HEK293 (cell line): ENCODE results near the gene NELL2.

Experiments
- CTCF ChIA-PET: fragments of 350-600 bp; formaldehyde crosslinking; extraction: SDS; loops from one replicate; lab custom pipeline; 2021; ENCODE audit warnings: antibody characterized with exemption; lab: Yijun Ruan, JAX
- POLR2A ChIA-PET: fragments of 300-600 bp; formaldehyde crosslinking; extraction: SDS; loops from one replicate; lab custom pipeline; 2020; ENCODE audit warnings: antibody characterized with exemption, inconsistent platforms; lab: Yijun Ruan, JAX
- H3K27ac ChIP-seq: fragments of 200-500 bp; sonication (Bioruptor generic); 2 replicates; pipeline ENCODE4 v1.5.1; 2014; ENCODE audit warnings: low read depth, low read length, control low read depth, inconsistent platforms; ENCODE audit errors: extremely low read depth
- H3K36me3 ChIP-seq, 2 experiments: fragments of 200-500 bp in 1 of 2; sonication (Bioruptor generic) in 1 of 2; 1 replicate in 1 of 2; 2 replicates in 1 of 2; pipeline ENCODE4 v1.5.1; 2014 to 2017; ENCODE audit warnings: inconsistent platforms in 2 of 2, low read length in 2 of 2; ENCODE audit not compliant: control insufficient read depth in 2 of 2, insufficient read depth in 1 of 2
- H3K4me1 ChIP-seq: fragments of 200-500 bp; sonication (Bioruptor generic); 2 replicates; pipeline ENCODE4 v1.5.1; 2014; ENCODE audit warnings: mild to moderate bottlenecking, low read length, inconsistent platforms; ENCODE audit not compliant: control insufficient read depth, insufficient read depth
- H3K4me3 ChIP-seq: 2 replicates; pipeline ENCODE4 v1.5.1; 2011; ENCODE audit warnings: low read depth, mild to moderate bottlenecking, control low read depth, low read length, moderate library complexity
- H3K9me3 ChIP-seq: fragments of 200-500 bp; sonication (Bioruptor generic); 2 replicates; pipeline ENCODE4 v1.5.1; 2014; ENCODE audit warnings: low read depth, low read length, inconsistent platforms; ENCODE audit not compliant: control insufficient read depth, insufficient read depth
- KLF8 ChIP-seq: fragments of 450-650 bp; formaldehyde crosslinking; IDR thresholded peaks from 2 replicates; pipeline ENCODE4 v1.5.1; 2016; ENCODE audit warnings: missing biosample characterization, missing genetic modification characterization
- KLF9 ChIP-seq: fragments of 450-650 bp; formaldehyde crosslinking; IDR thresholded peaks from 2 replicates; pipeline ENCODE4 v1.5.1; 2016; ENCODE audit warnings: missing biosample characterization, missing genetic modification characterization, low read depth
- ZFHX2 ChIP-seq: fragments of 450-650 bp; formaldehyde crosslinking; conservative IDR thresholded peaks from 2 replicates; pipeline ENCODE4 v1.5.1; 2016; ENCODE audit warnings: missing biosample characterization, missing genetic modification characterization
- ZNF114 ChIP-seq: fragments of 450-650 bp; formaldehyde crosslinking; IDR thresholded peaks from 2 replicates; pipeline ENCODE4 v1.5.0; 2017; ENCODE audit warnings: missing biosample characterization, missing genetic modification characterization
- ZNF391 ChIP-seq: fragments of 450-650 bp; formaldehyde crosslinking; IDR thresholded peaks from 2 replicates; pipeline ENCODE4 v1.5.1; 2016; ENCODE audit warnings: low read depth, missing biosample characterization, missing genetic modification characterization, borderline replicate concordance
- ZNF561 ChIP-seq: fragments of 450-650 bp; IDR thresholded peaks from 2 replicates; pipeline ENCODE4 v1.5.1; 2018; ENCODE audit warnings: missing biosample characterization, missing genetic modification characterization, borderline replicate concordance
- ZNF843 ChIP-seq: fragments of 450-650 bp; formaldehyde crosslinking; IDR thresholded peaks from 2 replicates; pipeline ENCODE4 v1.5.1; 2016; ENCODE audit warnings: missing biosample characterization, missing genetic modification characterization

The NELL2 gene

GRCh38 chr12:44459569-44459968, 416.5 kb downstream of the NELL2 start:
- H3K27ac ChIP-seq, result no peak overlapping the region
- POLR2A ChIA-PET, result no interaction called here

More at GRCh38 chr12:44459569-44459968, 416.5 kb downstream of the NELL2 start:
- H3K4me1 ChIP-seq, result no peaks in the 10 kb centered on the region
- H3K9me3 ChIP-seq, result no peaks in the 10 kb centered on the region
- TF ChIP-seq ZNF391 (tag by site-specific recombination) (no peak), KLF8 (no peak), KLF9 (tag by site-specific recombination) (no peak), ZNF843 (no peak), ZNF114 (no peak), ZNF561 (tag by site-specific recombination) (no peak), ZFHX2 (tag by site-specific recombination) (no peak)
- CTCF ChIA-PET, result no interaction called here
- H3K36me3 ChIP-seq, result no peaks in the 10 kb centered on the region
- no peak overlapping the region for H3K4me3 ChIP-seq
